HTERT RPE-1 (cell line): Measurements from ENCODE around the gene GRIK3.
"Not testable (repeated sequence)": the region's sequence is repeated elsewhere in the genome, so short reads cannot be mapped to it uniquely, and the experiment has no call there.

Experiments
- in situ Hi-C: fragments of 300-500 bp; cut with MboI; formaldehyde crosslinking; loops from 4 replicates; pipeline ENCODE4 v1.14.3; 2020; ENCODE audit warnings: low sequenced_read_pairs

Gene GRIK3

DNA sequence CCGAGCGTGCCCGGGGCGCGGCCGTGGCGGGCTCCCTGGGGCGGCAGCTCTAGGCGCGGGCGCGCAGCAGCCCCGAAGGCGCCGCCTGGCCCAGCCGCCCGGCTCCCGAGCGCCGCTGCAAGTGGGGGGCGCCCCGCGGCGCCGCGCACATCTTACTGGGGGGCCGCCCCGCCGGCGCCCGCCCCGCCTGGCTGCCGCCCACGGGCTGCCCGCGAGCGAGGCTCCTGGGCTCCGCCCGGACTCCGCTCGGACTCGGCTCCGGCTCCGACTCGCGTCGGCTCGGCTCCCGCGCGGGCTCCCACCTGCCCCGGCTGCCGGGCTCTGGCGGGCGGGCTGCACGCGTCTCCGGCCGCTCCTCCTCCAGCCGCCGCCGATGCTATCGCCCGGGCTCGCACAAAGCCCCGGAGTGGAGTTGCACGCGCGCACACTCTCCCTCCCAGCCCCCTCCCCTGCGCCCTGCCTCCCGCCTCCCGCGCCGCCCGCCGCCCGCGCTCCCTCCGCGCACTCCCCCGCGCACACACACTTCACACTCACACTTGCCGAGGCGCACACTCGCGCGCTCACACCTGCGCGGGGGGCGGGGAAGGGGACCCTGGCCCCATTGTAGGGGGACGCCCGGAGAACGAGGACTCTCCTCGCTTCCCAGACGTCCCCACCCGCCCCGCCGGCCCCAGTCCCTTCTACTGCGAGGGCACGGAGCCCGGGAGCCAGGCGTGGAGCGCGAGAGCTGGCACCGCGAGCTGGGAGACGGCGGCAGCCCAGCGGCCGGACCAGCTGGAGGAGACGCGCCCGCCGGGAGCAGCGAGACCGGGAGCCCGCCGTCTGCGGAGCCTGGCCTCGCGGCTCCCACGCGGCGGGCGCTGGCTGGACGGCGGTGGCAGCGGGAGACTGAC lies at the start of gene GRIK3:
TSS of gene GRIK3 (minus strand) at position 395 of the 893 bp plus-strand sequence. CDS start 407 bp downstream, outside the sequence.
- in situ Hi-C loops: no loop called here

DNA sequence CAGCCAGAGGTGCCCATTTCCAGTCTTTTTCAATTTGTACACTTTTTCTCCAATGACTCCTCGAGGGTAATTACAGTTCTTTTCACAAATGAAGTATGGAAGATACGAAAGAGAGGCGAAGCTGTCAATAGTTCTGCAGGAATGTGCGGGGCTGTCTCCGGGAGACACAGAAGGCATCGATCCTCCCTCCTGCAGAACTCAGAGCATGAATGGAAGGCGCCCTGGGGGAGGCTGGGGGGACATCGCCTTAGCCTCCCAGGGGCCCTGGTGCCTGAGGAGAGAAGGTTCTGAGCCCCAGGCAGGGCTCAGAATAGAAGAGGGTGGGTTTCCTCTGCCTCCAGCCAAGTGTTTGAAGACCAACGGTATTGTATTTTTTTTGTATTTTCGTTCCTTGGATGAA lies 49.7 kb upstream of the GRIK3 start:
- in situ Hi-C loops: no loop called here

DNA sequence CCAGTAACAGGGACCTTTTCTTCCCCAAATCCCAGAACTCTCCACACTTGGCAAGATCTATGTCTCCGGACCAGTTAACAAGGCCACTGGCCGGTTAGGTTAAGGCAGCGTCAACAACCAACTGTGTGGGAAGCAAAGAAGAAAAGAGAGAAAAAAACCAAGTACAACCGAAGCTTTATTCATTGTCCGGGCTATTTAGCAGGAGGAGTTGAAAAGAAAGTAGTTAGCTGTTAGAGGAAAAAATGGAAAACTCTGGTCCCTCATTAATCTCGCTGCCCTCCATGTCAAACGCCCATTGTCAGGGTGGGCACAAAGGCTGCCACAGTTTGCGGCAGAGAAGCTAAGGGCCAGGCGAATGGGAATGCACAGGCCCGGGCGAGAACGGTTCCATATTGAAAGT lies 49.3 kb upstream of the GRIK3 start:
- in situ Hi-C loops: no loop called here

DNA sequence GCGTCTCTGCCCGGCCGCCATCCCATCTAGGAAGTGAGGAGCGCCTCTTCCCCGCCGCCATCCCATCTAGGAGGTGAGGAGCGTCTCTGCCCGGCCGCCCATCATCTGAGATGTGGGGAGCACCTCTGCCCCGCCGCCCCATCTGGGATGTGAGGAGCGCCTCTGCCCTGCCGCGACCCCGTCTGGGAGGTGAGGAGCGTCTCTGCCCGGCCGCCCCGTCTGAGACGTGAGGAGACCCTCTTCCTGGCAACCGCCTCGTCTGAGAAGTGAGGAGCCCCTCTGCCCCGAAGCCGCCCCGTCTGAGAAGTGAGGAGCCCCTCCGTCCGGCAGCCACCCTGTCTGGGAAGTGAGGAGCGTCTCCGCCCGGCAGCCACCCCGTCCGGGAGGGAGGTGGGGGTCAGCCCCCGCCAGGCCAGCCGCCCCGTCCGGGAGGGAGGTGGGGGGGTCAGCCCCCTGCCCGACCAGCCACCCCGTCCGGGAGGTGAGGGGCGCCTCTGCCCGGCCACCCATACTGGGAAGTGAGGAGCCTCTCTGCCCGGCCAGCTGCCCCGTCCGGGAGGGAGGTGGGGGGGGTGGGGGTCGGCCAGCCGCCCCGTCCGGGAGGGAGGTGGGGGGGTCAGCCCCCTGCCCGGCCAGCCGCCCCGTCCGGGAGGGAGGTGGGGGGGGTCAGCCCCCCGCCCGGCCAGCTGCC lies 46.1 kb upstream of the GRIK3 start:
- in situ Hi-C loops: not testable (repeated sequence)

DNA sequence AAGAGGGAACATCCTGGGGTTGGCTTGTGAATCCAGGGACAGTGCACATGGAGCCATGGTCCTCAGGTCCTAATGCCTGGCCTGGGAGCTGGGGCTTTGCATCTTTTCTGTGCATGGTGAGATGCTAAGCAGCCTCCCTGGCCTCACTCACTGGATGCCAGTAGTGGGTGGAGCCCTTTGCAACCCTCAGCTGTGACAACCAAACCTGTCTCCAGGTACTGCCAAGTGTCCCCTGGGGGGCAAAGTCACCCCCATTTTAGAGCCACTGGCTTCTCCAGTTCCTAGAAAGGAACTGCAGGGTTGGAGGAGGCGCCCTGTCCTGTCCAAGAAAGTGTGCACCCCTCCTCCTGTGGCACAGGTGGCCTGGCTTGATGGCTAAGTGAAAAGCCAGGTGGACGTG lies 44.6 kb upstream of the GRIK3 start:
- in situ Hi-C loops: no loop called here

DNA sequence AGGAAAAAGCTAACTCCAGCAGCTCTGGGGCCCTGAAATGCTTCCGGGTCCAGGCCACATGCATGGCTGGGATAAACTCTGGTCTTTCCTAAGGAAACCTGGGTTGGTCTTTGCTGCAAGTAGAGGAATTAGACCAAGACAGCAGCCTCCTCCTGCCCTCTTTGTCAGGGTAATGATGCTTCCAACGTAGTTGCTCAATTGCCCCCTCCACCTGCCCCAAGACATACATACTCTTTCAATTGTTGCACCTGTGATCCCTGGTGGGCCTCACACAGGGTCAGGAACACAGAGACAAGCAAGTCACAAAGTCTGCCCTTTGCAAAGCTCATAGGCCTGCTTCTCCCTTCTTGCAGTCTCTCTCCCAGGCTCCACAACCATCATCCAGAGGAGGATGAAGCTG lies 41.9 kb upstream of the GRIK3 start:
- in situ Hi-C loops: no loop called here

DNA sequence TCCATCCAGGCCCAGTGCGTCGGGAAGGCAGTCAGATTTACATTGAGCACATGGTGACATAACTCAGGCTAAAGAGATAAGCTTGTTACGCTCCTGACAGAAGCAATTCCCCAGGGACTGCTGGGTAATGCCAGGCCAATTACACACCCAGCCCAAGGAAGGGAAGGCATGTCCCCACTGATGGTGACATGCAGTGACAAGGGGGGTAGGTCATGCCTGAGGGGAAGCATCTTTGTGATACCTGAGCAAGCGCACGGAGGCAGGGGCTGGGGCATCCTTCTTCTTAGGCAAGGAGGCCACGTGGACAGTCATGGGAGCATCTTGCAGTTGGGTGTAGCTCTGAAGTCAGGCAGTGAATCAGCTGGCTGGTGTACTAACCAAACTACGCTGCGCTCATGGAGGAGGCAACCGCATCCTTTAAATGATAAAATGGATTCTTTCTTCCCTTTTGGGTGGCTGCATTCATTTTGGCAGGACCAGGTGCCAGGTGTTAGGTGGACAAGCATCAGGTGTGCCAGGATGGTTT lies 39.6 kb upstream of the GRIK3 start:
- in situ Hi-C loops: no loop called here

DNA sequence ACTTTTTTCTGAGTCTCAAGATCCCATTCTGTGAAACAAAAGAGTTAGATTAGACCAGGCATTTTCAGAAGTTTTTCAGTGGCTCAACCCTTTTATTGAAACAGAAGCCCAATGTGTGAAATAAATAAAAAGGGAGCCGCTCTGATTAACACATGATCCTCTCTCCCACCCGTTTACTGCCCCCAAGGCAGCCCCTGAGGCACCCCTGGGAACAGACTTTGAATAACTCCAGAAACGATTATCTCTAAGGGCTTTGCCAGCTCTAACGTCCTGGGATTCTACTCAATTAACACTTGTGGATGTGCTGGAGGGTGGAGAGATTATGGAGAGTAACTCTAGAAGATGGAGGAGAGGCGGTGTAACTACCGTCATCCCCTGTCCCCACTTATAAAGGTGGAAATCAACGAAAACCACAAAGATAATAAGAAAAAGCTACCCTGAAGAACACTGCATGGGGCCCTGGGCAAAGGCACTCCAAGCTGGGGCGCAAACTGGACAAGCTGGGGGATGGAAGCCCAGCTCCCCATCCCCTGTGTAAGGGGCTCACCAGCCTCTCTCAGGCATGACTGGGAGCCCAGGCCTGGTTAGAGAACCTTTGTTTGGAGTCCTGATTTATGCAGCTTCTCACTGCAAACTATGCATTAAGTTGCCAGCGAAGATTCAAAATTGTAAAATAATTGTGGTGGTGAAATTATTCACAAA lies 39.0 kb upstream of the GRIK3 start:
- in situ Hi-C loops: no loop called here

DNA sequence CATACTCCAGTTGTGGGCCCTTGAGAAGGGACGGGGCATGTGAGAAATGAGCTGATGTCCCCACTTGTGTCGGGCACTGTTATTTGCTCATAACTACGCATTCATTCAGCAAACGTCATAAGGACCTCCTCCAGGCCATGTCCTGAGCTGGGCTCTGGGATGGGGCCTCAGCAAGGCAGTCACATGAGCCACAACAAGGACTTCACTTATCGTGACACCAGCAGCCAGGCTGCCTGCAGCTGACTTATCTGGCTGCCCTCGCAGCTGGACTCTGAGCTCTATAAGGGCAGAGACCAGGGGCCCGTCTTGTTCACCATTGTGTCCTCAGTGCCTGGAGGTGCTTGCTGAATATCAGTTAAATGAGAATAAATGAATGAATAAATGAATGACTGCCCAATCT lies 37.5 kb upstream of the GRIK3 start:
- in situ Hi-C loops: no loop called here

DNA sequence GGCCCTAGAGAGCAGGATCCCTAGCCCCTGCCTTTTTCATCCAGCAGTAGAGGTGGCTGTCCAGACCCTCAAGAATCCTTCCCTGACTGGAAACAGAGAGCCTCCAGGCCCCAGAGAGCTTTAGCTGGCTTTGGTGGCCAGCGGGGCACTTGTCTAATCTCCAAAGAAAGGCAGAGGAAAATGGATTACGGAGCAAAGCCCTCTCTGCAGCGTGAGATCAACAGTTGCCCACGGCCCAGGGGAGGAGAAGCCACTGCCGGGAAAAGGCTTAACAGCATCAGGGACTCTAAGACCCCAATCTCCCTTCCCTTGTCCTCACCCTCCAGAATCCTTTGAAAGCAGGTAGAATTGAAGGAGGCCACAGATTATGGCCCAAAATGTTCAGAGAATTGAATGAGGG lies 35.8 kb upstream of the GRIK3 start:
- in situ Hi-C loops: no loop called here

DNA sequence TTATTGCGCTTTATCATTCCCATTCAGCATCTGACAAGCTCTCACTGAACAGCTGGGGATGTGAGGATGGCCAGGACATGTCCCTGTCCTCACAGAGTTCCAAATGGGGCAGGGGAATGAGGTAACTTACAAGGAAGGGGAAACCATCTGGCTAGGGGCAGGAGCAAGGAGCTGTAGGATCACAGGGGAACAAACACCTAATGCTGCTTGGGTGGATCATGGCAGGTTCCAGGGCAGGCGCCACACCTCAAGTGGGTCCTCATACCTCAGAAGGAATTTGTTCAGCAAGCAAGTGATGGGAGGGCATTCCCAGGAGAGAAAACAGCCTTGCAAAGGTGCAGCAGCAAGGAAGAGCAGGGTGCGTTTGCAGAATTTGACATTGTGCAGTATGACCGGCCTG lies 35.1 kb upstream of the GRIK3 start:
- in situ Hi-C loops: no loop called here

DNA sequence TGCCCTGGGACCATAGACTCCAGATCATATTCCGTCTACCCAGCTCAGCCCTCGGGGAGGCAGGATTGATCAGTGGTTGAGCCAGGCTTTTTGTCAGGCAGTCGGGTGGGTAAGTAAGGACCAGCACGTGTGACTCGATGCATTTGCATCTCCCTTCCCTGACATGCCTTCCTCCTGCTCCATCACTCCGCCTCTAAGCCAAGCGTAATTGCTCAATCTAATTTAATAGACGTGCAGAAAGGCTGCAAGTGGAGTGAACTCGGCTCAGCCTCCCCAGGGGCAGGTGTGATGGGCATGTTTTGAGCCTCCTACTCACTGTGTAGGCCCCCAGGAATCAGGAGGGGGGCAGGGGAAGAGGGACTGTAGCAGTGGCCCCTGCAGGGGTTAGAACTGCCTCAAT lies 34.6 kb upstream of the GRIK3 start:
- in situ Hi-C loops: no loop called here

DNA sequence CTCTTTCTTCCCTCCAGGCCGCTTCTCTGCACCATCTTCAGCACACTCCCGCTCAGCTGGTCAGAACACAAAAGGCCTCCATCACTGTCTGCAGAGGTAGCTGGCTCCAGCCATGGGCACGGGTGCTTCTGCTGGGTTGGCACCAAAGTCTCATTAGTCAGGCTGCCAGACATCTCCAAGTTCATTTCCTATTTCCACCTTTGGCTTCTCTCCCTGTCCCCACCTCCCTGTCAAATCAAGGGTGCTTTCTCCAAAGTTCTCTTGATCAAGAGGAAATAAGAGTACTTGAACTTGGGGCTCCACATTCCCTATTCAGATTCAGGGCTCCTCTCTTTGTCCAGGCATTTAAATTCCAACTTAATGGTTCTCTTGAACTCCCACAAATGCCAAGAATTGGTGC lies 33.9 kb upstream of the GRIK3 start:
- in situ Hi-C loops: no loop called here

DNA sequence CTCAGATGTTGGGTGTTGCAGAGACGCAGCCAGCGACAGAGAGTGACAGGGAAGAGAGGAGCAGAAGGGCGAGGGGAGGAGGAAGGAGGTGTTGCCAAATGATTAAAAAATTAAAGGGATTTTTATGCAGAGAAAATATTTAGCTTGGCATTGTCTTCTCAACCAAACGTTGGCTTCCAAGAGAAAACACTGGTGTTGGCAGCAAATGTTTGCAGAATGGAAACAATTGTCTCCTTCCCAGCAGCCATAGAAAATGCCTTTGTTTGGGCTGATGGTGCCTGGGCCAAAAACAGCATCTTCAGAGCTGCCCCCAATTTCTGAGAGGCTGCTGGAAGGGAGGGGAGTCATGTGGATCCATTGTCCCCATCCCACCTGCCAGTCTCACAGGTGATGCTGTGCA lies 29.7 kb upstream of the GRIK3 start:
- in situ Hi-C loops: no loop called here

DNA sequence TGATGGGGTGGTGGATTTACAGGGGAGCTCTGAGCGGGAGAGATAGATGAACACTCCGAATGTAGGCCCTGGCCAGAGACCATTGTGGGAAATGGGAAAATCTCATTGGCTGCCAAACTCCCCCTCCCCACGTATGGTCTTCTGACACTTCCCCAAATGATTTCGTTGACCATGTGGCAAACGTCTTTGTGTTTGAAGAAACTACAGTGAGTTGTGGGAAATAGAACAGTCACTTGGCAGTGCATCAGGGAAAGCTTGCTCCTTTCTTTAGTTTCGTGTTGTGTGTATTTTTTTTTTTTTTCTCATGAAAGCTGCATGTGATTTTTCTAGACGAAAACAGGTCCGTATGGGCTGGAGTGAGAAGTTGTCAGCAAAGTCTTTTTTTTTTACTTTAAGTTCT lies 25.0 kb upstream of the GRIK3 start:
- in situ Hi-C loops: no loop called here

DNA sequence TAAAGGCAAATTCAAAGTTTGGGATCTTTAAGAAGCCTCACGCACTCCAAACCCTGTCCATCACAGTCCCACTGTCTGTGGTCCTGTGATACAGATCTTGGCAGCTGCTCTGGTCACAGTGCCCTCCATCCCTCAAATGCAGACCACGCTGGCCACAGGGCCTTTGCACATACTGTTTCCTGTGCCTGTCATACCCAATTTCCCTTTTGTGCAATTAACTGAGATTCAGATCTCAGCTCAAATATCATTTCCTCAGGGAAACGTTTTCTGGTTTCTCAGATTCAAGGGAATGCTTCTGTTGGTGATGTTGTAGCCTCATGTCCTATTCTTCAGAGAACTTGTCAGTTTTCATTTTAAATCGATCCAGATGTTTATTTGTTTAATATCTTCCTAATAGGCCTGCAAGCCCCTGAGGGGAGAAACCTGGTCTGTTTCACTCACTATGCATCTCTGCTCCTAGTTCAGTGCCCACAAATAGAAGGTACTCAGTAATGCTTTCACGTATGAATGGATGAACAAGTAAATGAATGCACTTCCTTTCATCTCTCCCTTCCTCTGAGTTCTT lies 24.2 kb upstream of the GRIK3 start:
- in situ Hi-C loops: no loop called here

DNA sequence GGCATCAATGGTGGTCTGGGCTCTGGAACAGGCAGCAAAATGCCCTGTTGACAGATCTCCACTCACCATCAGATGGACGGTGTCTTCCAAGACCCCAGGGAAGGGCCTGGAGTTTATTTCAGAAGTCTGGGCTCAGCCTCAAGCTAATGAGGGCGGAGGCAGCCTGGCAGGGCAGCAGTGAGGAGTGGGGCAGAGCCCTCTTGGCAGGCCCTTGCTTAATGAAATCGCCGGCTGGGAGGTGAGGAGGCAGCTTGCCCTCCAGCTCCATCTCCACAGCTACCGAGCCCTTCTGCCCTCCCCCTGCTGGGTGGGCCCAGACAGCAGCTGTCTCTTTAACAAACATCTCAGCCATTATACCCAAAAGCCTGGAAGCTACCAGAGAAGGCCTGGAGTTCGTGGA lies 22.0 kb upstream of the GRIK3 start:
- in situ Hi-C loops: no loop called here

DNA sequence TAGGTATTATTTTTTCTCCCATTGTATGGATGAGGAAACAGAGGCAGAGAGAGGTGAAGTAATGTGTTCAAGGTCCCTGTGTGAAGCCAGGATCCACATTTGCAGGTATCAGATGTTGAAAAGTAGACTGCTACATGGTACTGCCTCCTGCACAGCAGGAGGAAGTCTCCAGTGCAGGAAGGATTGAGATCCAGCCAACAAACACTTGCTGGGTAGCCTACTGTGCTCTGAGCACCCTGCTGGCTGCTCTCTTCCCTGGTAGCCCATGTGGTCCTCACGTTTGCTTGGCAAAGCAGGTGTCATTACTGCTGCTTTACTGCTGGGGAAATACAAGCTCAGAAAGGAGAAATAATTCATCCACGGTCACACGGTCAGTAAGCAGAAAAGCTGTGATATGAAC lies 21.3 kb upstream of the GRIK3 start:
- in situ Hi-C loops: no loop called here

DNA sequence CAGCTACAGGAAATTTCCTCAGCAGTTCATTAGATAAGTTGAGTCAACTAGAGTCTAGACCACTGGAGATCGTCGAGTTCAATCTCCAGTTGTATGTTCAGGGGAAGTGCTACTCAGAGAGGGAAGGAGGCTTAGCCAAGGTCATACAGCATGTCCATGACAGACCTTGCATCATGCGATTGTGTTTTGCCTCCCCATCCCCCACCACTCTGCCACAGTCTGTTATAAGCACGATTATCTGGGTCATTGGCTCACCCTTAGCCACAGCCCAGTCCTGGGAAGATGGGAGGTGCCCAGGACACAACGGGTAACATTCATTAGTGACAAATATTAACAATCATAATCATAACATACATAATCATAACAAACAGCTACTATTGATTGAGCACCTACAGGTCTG lies 18.9 kb upstream of the GRIK3 start:
- in situ Hi-C loops: no loop called here

DNA sequence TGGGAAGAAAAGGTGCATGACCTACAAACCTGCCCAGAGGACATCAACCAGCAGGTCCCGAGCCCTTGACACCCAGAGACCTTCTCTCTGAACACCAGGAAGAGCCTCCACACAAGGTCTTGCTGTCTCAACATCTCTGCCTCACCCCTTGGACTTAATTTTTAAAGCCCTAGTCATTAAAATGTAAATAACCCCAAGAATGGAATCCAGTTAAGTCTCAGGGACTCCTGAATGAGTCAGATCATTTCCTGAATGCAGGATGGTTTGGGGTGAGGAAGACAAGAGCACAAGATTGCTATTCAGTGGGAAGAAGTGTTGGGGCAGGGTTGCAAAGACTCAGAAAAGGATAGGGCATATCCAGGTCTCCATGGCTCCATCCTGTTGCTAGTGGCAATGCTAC lies 17.8 kb upstream of the GRIK3 start:
- in situ Hi-C loops: no loop called here

DNA sequence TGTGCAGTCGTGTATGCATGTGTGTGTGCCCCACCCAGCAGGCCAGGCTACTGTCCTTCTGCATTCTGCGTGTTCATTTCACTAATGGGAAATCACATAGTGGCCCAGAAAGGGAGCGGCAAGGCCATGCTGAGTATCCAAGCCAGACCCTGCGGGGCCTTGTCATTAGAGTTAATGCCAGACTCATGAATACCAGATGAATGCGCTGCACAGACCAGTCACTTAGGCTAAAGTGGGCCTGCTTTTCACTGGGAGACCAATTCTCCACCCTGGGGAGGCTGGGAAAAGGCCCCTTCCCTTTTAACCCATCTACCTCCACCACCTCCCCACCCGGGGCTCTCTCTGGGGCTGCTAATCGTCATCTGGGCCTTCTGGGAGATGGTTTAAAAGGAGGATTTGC lies 17.0 kb upstream of the GRIK3 start:
- in situ Hi-C loops: no loop called here
